IMR-90 (cell line): Measurements from ENCODE around the gene TXNDC9. TPM values are rescaled to one million over a fixed set of nuclear protein-coding genes. Genes with fewer than 3 reads are reported as not detected.

ENCODE experiments used
- ATAC-seq: fragments of 200-7000 bp; cut with Tn5 transposase; 2 replicates; pipeline ENCODE4 v1.9.1; 2020; ENCODE audit warnings: low read depth, mild to moderate bottlenecking, moderate library complexity
- BruUV-seq: library from RNA; stranded (reverse); fragments of 400-500 nt; replicated peaks from 2 replicates; lab custom pipeline; 2021; lab: Mats Ljungman, UMichigan
- CTCF ChIA-PET: fragments of 300-600 bp; formaldehyde crosslinking; extraction: SDS; loops from one replicate; lab custom pipeline; 2021; ENCODE audit warnings: antibody characterized with exemption; lab: Yijun Ruan, JAX
- POLR2A ChIA-PET: fragments of 300-600 bp; sonication (Branson Sonifier 250); formaldehyde crosslinking; loops from one replicate; lab custom pipeline; 2022; ENCODE audit warnings: antibody characterized with exemption; ENCODE audit not compliant: unreplicated experiment; lab: Charles Lee
- DNase-seq: peaks from one replicate; pipeline ENCODE4 v3.0.0; 2013
- H2AFZ ChIP-seq: replicated peaks from 2 replicates; pipeline ENCODE3; 2013; ENCODE audit warnings: low read length, mild to moderate bottlenecking; ENCODE audit not compliant: poor library complexity
- H2AK5ac ChIP-seq: 2 replicates; pipeline ENCODE4 v1.6.1; 2013; ENCODE audit warnings: low read depth, low read length, inconsistent platforms
- H2AK9ac ChIP-seq: replicated peaks from 2 replicates; pipeline ENCODE3; 2013; ENCODE audit warnings: mild to moderate bottlenecking, low read depth, low read length, moderate library complexity; ENCODE audit not compliant: poor library complexity
- H2BK120ac ChIP-seq: 2 replicates; pipeline ENCODE4 v1.6.1; 2013; ENCODE audit warnings: low read depth, low read length, inconsistent platforms
- H2BK15ac ChIP-seq: 3 replicates; pipeline ENCODE4 v1.6.1; 2013; ENCODE audit warnings: low read depth, low read length, inconsistent platforms
- H2BK20ac ChIP-seq: 2 replicates; pipeline ENCODE4 v1.6.1; 2013; ENCODE audit warnings: low read depth, mild to moderate bottlenecking, inconsistent platforms, low read length, moderate library complexity
- H2BK5ac ChIP-seq: 2 replicates; pipeline ENCODE4 v1.6.1; 2013; ENCODE audit warnings: mild to moderate bottlenecking, low read depth, low read length, inconsistent platforms; ENCODE audit not compliant: poor library complexity, severe bottlenecking
- H3K14ac ChIP-seq: replicated peaks from 2 replicates; pipeline ENCODE4 v1.6.1; 2013; ENCODE audit warnings: low read depth, low read length, inconsistent platforms
- H3K18ac ChIP-seq: 2 replicates; pipeline ENCODE4 v1.6.1; 2013; ENCODE audit warnings: low read depth, low read length, control low read depth
- H3K23ac ChIP-seq: 2 replicates; pipeline ENCODE4 v1.6.1; 2013; ENCODE audit warnings: low read depth, low read length, inconsistent platforms
- H3K27ac ChIP-seq: 2 replicates; pipeline ENCODE4 v1.5.1; 2013; ENCODE audit warnings: mild to moderate bottlenecking, control low read depth, low read length; ENCODE audit not compliant: insufficient read depth
- H3K27me3 ChIP-seq: 2 replicates; pipeline ENCODE4 v1.6.1; 2013; ENCODE audit warnings: low read length; ENCODE audit not compliant: control insufficient read depth, insufficient read depth
- H3K36me3 ChIP-seq: 2 replicates; pipeline ENCODE4 v1.6.1; 2013; ENCODE audit warnings: low read length, mixed read lengths; ENCODE audit not compliant: control insufficient read depth, insufficient read depth
- H3K4ac ChIP-seq: 2 replicates; pipeline ENCODE4 v1.6.1; 2013; ENCODE audit warnings: low read depth, low read length, inconsistent platforms
- H3K4me1 ChIP-seq: 2 replicates; pipeline ENCODE4 v1.6.1; 2013; ENCODE audit warnings: low read length, mixed read lengths; ENCODE audit not compliant: control insufficient read depth, insufficient read depth
- H3K4me2 ChIP-seq: 2 replicates; pipeline ENCODE4 v1.6.1; 2013; ENCODE audit warnings: low read depth, mild to moderate bottlenecking, control low read depth, low read length, moderate library complexity
- H3K4me3 ChIP-seq: 2 replicates; pipeline ENCODE4 v1.5.1; 2013; ENCODE audit warnings: low read depth, mild to moderate bottlenecking, control low read depth, low read length, moderate library complexity; ENCODE audit not compliant: insufficient read depth
- H3K56ac ChIP-seq: 2 replicates; pipeline ENCODE4 v1.6.1; 2013; ENCODE audit warnings: low read length, inconsistent platforms; ENCODE audit not compliant: insufficient read depth; ENCODE audit errors: extremely low read depth
- H3K79me1 ChIP-seq, 2 experiments: 2 replicates each; pipeline ENCODE4 v1.6.1; 2013; ENCODE audit warnings: low read length in 2 of 2, inconsistent platforms in 1 of 2, low read depth in 1 of 2
- H3K9ac ChIP-seq: 2 replicates; pipeline ENCODE4 v1.6.1; 2013; ENCODE audit warnings: low read depth, low read length, control low read depth
- H3K9me1 ChIP-seq: 2 replicates; pipeline ENCODE4 v1.6.1; 2013; ENCODE audit warnings: low read length, inconsistent platforms; ENCODE audit not compliant: insufficient read depth
- H3K9me3 ChIP-seq: 2 replicates; pipeline ENCODE4 v1.6.1; 2013; ENCODE audit warnings: low read length; ENCODE audit not compliant: control insufficient read depth, insufficient read depth
- H4K20me1 ChIP-seq: 2 replicates; pipeline ENCODE4 v1.6.1; 2013; ENCODE audit warnings: low read length, inconsistent platforms; ENCODE audit not compliant: insufficient read depth
- H4K5ac ChIP-seq: 2 replicates; pipeline ENCODE4 v1.6.1; 2013; ENCODE audit warnings: mild to moderate bottlenecking, low read depth, low read length, control low read depth
- H4K8ac ChIP-seq, 2 experiments: 2 replicates each; pipeline ENCODE4 v1.6.1; 2013; ENCODE audit warnings: low read depth in 2 of 2, low read length in 2 of 2, control low read depth in 1 of 2, inconsistent platforms in 1 of 2
- H4K91ac ChIP-seq: 2 replicates; pipeline ENCODE4 v1.6.1; 2013; ENCODE audit warnings: low read depth, low read length, inconsistent platforms; ENCODE audit not compliant: insufficient read depth
- BHLHE40 ChIP-seq: fragments of 150-350 bp; IDR thresholded peaks from 2 replicates; pipeline ENCODE4 v1.6.1; 2016; ENCODE audit warnings: mild to moderate bottlenecking, low read depth, low read length
- CEBPB ChIP-seq: IDR thresholded peaks from 2 replicates; pipeline ENCODE4 v1.6.1; 2012; ENCODE audit warnings: low read depth, low read length, improper control_type of control experiment
- RCOR1 ChIP-seq: IDR thresholded peaks from 2 replicates; pipeline ENCODE4 v1.6.1; 2012; ENCODE audit warnings: mild to moderate bottlenecking, low read length, improper control_type of control experiment; ENCODE audit not compliant: insufficient replicate concordance
- WGBS, 2 experiments: methylation state at CpG; one replicate each; pipeline versions ENCODE4 v1.1.5 to v1.1.7; 2013; ENCODE audit warnings: missing lambda C conversion rate in 2 of 2; ENCODE audit not compliant: insufficient read length in 1 of 2; ENCODE audit errors: extremely low coverage in 2 of 2; 5-methylcytosine and 5-hydroxymethylcytosine counted together
- dilution Hi-C: fragments of 300-500 bp; cut with HindIII; formaldehyde crosslinking; loops from one replicate; pipeline ENCODE4 v1.14.3; 2018; ENCODE audit warnings: low sequenced_read_pairs; ENCODE audit not compliant: unreplicated experiment
- in situ Hi-C: fragments of 300-500 bp; cut with MboI; formaldehyde crosslinking; loops from 3 replicates; pipeline ENCODE4 v1.14.3; 2019; ENCODE audit warnings: low sequenced_read_pairs, inconsistent platforms, mixed read lengths
- intact Hi-C: fragments of 100-400 bp; cut with micrococcal nuclease; formaldehyde crosslinking; loops from 2 replicates; pipeline ENCODE4 v1.10.0; 2022
- polyA plus RNA-seq, 3 experiments: library from polyadenylated mRNA; depleted of rRNA; stranded (reverse); fragments of >200 nt; gene quantifications; 2 replicates each; pipeline ENCODE4 v1.2.3, GENCODE V29; 2012; ENCODE audit warnings: low replicate concordance in 1 of 3
- total RNA-seq: library from RNA; depleted of rRNA; stranded (reverse); fragments of >200 nt; gene quantifications from 2 replicates; pipeline ENCODE4 v1.2.3, GENCODE V29; 2012
- TF ChIP-seq, protein P1 (sequence below): fragments of 150-350 bp; IDR thresholded peaks from 2 replicates; pipeline ENCODE4 v1.6.1; 2017; ENCODE audit warnings: mild to moderate bottlenecking, antibody characterized with exemption, low read length, low read depth
- TF ChIP-seq, protein P2 (sequence below): conservative IDR thresholded peaks from 2 replicates; pipeline ENCODE4 v1.5.1; 2012; ENCODE audit warnings: mild to moderate bottlenecking, low read depth, low read length, improper control_type of control experiment

TXNDC9 gene
- total and polyA plus RNA-seq, 2 of the 4 experiments (the other 2 are of a cell fraction) = 33.9 to 55.4 TPM

DNA sequence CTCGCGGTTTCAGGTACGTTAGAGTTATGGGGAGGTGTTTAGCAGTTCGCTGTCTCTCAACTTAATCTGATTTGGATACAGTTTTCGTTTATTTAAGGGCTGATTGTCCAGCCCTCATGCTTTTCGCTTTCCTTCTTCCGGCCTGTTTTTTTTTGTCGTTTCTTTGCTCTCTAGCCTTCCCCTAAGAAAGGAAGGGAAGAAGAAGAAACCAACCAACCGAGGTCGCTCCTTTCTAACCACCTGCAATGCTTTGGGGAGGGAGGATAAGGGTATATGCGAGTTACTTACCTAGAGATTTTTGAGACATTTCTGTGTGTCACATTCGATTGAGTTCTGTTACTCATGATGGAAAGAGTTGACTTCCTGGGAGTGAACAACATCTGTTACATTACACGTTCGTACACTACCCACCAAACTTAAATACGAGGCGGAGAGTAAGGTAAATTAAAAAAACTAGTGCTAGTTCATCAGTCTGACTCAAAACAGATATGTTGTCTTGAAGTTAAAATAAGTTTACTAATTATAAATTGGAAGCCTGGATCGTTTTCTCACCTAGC lies 2.0 kb upstream of the TXNDC9 start:
- no CpG with 5 or more reads among the region's 17 CpGs for WGBS, 2 experiments
- ATAC-seq (no peak), DNase-seq (peak; percentile 12)
- H3K9me1 ChIP-seq = peaks cover 3% of the 10 kb centered on the region; the same call in 1 of the 2 replicates
- no peak overlapping the region for H2BK15ac ChIP-seq
- peak overlapping the region; percentile 93 for H3K4me2 ChIP-seq
- H4K8ac ChIP-seq = peak overlapping the region; percentile 12 to 88; a peak in 3 of 4 replicates
- peak overlapping the region; percentile 60 for H2BK5ac ChIP-seq
- H3K9me3 ChIP-seq = no peaks in the 10 kb centered on the region
- ChIA-PET POLR2A (no interaction called here), CTCF (no interaction called here)
- H3K79me1 ChIP-seq = peaks cover 0 to 37% of the 10 kb centered on the region in 2 experiments; a peak in 3 of 4 replicates
- peak overlapping the region; percentile 66 for H3K27ac ChIP-seq
- H2AFZ ChIP-seq = peak overlapping the region; percentile 98
- dilution Hi-C loops = no loop called here
- H2AK9ac ChIP-seq = peak overlapping the region; percentile 50
- H3K9ac ChIP-seq = peak overlapping the region; percentile 76
- H3K14ac ChIP-seq = peak overlapping the region; percentile 68
- H3K4ac ChIP-seq = peak overlapping the region; percentile 67
- no peak overlapping the region for H4K91ac ChIP-seq
- peak overlapping the region; percentile 16; the same call in 1 of the 2 replicates for H4K5ac ChIP-seq
- intact Hi-C loops = no loop called here
- H2BK20ac ChIP-seq = no peak overlapping the region
- TF ChIP-seq BHLHE40 = no peak
- TF ChIP-seq, protein P1, sequence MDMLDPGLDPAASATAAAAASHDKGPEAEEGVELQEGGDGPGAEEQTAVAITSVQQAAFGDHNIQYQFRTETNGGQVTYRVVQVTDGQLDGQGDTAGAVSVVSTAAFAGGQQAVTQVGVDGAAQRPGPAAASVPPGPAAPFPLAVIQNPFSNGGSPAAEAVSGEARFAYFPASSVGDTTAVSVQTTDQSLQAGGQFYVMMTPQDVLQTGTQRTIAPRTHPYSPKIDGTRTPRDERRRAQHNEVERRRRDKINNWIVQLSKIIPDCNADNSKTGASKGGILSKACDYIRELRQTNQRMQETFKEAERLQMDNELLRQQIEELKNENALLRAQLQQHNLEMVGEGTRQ = no peak
- TF ChIP-seq RCOR1 = no peak
- TF ChIP-seq, protein P2, sequence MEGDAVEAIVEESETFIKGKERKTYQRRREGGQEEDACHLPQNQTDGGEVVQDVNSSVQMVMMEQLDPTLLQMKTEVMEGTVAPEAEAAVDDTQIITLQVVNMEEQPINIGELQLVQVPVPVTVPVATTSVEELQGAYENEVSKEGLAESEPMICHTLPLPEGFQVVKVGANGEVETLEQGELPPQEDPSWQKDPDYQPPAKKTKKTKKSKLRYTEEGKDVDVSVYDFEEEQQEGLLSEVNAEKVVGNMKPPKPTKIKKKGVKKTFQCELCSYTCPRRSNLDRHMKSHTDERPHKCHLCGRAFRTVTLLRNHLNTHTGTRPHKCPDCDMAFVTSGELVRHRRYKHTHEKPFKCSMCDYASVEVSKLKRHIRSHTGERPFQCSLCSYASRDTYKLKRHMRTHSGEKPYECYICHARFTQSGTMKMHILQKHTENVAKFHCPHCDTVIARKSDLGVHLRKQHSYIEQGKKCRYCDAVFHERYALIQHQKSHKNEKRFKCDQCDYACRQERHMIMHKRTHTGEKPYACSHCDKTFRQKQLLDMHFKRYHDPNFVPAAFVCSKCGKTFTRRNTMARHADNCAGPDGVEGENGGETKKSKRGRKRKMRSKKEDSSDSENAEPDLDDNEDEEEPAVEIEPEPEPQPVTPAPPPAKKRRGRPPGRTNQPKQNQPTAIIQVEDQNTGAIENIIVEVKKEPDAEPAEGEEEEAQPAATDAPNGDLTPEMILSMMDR = no peak
- TF ChIP-seq CEBPB = no peak
- in situ Hi-C loops = loop anchor here (10.0 kb wide), 1 partner anchor 153 kb away; the partner anchor contains the start of genes MITD1 and MRPL30
- H3K4me1 ChIP-seq = no peaks in the 10 kb centered on the region
- H3K36me3 ChIP-seq = no peaks in the 10 kb centered on the region
- H3K18ac ChIP-seq = no peak overlapping the region
- BruUV-seq = no TSS peak
- H3K56ac ChIP-seq = peak overlapping the region; percentile 50; the same call in 1 of the 2 replicates
- H3K4me3 ChIP-seq = peak overlapping the region; percentile 69
- H3K27me3 ChIP-seq = no peaks in the 10 kb centered on the region
- peaks cover 31% of the 10 kb centered on the region for H4K20me1 ChIP-seq
- no peak overlapping the region; the same call in 1 of the 2 replicates for H2AK5ac ChIP-seq
- H2BK120ac ChIP-seq = no peak overlapping the region
- peak overlapping the region; percentile 90 for H3K23ac ChIP-seq
